IMR-90 (cell line): ENCODE data around the gene CLNK.

Experiments
- BHLHE40 ChIP-seq: fragments of 150-350 bp; IDR thresholded peaks from 2 replicates; pipeline ENCODE4 v1.6.1; 2016; ENCODE audit warnings: mild to moderate bottlenecking, low read depth, low read length
- CHD1 ChIP-seq: IDR thresholded peaks from 2 replicates; pipeline ENCODE4 v1.6.1; 2012; ENCODE audit warnings: low read depth, low read length, improper control_type of control experiment
- FOS ChIP-seq: fragments of 150-350 bp; IDR thresholded peaks from 2 replicates; pipeline ENCODE4 v1.6.1; 2016; ENCODE audit warnings: low read depth, low read length
- MAZ ChIP-seq: IDR thresholded peaks from 2 replicates; pipeline ENCODE4 v1.6.1; 2012; ENCODE audit warnings: low read depth, mild to moderate bottlenecking, low read length, improper control_type of control experiment, moderate library complexity, borderline replicate concordance
- NFE2L2 ChIP-seq: fragments of 150-350 bp; IDR thresholded peaks from 2 replicates; pipeline ENCODE4 v1.6.1; 2016; ENCODE audit warnings: low read depth, mild to moderate bottlenecking, low read length
- POLR2A ChIP-seq: IDR thresholded peaks from 2 replicates; pipeline ENCODE4 v1.6.1; 2012; ENCODE audit warnings: mild to moderate bottlenecking, low read depth, low read length
- RAD21 ChIP-seq: IDR thresholded peaks from 2 replicates; pipeline ENCODE4 v1.6.1; 2012; ENCODE audit warnings: low read length, improper control_type of control experiment
- RCOR1 ChIP-seq: IDR thresholded peaks from 2 replicates; pipeline ENCODE4 v1.6.1; 2012; ENCODE audit warnings: mild to moderate bottlenecking, low read length, improper control_type of control experiment; ENCODE audit not compliant: insufficient replicate concordance
- TF ChIP-seq, protein P1 (sequence below): conservative IDR thresholded peaks from 2 replicates; pipeline ENCODE4 v1.5.1; 2012; ENCODE audit warnings: mild to moderate bottlenecking, low read depth, low read length, improper control_type of control experiment
- TF ChIP-seq, protein P2 (sequence below): fragments of 150-350 bp; IDR thresholded peaks from 2 replicates; pipeline ENCODE4 v1.6.1; 2016; ENCODE audit warnings: low read depth, mild to moderate bottlenecking, low read length, moderate library complexity, borderline replicate concordance

DNA sequence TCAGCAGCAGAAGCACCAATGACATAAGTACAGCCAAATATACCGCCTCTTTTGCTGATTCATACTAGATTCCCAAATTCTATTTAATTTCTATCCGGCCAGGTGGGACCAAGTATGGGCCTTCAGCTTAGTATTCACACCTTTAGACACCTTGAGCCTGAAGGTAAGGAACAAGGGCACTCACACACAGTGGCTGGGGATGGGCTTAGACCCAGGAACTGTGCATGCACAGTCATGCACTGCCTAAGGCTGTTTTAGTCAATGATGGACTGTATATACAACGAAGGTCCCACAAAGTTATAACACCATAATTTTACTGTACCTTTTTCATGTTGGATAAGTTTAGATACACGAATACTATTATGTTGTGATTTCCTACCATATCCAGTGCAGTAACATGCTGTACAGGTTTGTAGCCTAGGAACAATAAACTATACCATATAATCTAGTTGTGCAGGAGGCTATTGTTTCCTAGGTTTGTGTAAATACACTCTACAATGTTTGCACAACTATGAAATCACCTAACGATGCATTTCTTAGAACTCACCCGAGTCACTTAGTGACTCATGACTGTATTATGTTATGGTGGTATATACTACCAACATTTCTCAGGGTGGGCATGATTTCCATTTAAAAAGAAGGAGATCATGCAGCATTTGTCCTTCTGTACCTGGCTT lies 9.7 kb upstream of the CLNK start:
- TF ChIP-seq, protein P1, sequence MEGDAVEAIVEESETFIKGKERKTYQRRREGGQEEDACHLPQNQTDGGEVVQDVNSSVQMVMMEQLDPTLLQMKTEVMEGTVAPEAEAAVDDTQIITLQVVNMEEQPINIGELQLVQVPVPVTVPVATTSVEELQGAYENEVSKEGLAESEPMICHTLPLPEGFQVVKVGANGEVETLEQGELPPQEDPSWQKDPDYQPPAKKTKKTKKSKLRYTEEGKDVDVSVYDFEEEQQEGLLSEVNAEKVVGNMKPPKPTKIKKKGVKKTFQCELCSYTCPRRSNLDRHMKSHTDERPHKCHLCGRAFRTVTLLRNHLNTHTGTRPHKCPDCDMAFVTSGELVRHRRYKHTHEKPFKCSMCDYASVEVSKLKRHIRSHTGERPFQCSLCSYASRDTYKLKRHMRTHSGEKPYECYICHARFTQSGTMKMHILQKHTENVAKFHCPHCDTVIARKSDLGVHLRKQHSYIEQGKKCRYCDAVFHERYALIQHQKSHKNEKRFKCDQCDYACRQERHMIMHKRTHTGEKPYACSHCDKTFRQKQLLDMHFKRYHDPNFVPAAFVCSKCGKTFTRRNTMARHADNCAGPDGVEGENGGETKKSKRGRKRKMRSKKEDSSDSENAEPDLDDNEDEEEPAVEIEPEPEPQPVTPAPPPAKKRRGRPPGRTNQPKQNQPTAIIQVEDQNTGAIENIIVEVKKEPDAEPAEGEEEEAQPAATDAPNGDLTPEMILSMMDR: no peak
- TF ChIP-seq MAZ (no peak), FOS (no peak), POLR2A (no peak), NFE2L2 (no peak), CHD1 (no peak), BHLHE40 (no peak), RAD21 (no peak), RCOR1 (no peak)
- TF ChIP-seq, protein P2, sequence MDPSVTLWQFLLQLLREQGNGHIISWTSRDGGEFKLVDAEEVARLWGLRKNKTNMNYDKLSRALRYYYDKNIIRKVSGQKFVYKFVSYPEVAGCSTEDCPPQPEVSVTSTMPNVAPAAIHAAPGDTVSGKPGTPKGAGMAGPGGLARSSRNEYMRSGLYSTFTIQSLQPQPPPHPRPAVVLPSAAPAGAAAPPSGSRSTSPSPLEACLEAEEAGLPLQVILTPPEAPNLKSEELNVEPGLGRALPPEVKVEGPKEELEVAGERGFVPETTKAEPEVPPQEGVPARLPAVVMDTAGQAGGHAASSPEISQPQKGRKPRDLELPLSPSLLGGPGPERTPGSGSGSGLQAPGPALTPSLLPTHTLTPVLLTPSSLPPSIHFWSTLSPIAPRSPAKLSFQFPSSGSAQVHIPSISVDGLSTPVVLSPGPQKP: no peak
